GM21447 (cell line): ENCODE results near the gene ADSS1.

ENCODE experiments used
- ATAC-seq: cut with Tn5 transposase; IDR thresholded peaks from one replicate; pipeline ENCODE4 v1.9.1; 2021; ENCODE audit not compliant: unreplicated experiment

ADSS1 gene

GRCh38 chr14:104779776-104780512 lies 55.9 kb downstream of the ADSS1 start:
- no peak for ATAC-seq

- ATAC-seq = no peak
These were observed 56.5 kb downstream of the ADSS1 start for GRCh38 chr14:104780513-104781030.

- no peak for ATAC-seq
These were observed 57.4 kb downstream of the ADSS1 start for GRCh38 chr14:104781271-104782077.

GRCh38 chr14:104782086-104782807 lies 58.2 kb downstream of the ADSS1 start:
- ATAC-seq = no peak

- ATAC-seq = no peak
These were observed 58.7 kb downstream of the ADSS1 start for GRCh38 chr14:104782808-104783139.

GRCh38 chr14:104783484-104784217 lies 59.6 kb downstream of the ADSS1 start:
- no peak for ATAC-seq

GRCh38 chr14:104784218-104784568 lies 60.2 kb downstream of the ADSS1 start:
- no peak for ATAC-seq

- ATAC-seq = no peak
These were observed 61.0 kb downstream of the ADSS1 start for GRCh38 chr14:104784846-104785707.

- no peak for ATAC-seq
These were observed 61.7 kb downstream of the ADSS1 start for GRCh38 chr14:104785708-104786080.

- ATAC-seq = no peak
These were observed 62.1 kb downstream of the ADSS1 start for GRCh38 chr14:104786091-104786586.

- no peak for ATAC-seq
These were observed 63.0 kb downstream of the ADSS1 start for GRCh38 chr14:104786726-104787675.

- ATAC-seq = no peak
These were observed 63.7 kb downstream of the ADSS1 start for GRCh38 chr14:104787736-104788135.

GRCh38 chr14:104788161-104788818 lies 64.3 kb downstream of the ADSS1 start:
- ATAC-seq = no peak

- no peak for ATAC-seq
These were observed 65.0 kb downstream of the ADSS1 start for GRCh38 chr14:104788873-104789663.

GRCh38 chr14:104789752-104790743 lies 66.0 kb downstream of the ADSS1 start:
- no peak for ATAC-seq

- ATAC-seq = no peak
These were observed 67.4 kb downstream of the ADSS1 start for GRCh38 chr14:104791425-104791824.
